Bronchial epithelial cell (primary cell): ENCODE results near the gene NRIP2. TPM values are rescaled to one million over a fixed set of nuclear protein-coding genes. Genes with fewer than 3 reads are reported as not detected.

Experiments used
- DNase-seq: peaks from one replicate; pipeline ENCODE4 v3.0.0-alpha.2; 2010; ENCODE audit warnings: low read depth
- FAIRE-seq: peaks from 2 replicates; lab custom pipeline; 2011; peaks lifted over from hg19 to GRCh38; lab: Jason Lieb, UNC
- H3K27me3 ChIP-seq: 2 replicates; pipeline ENCODE4 v1.5.1; 2011; ENCODE audit warnings: low read length; ENCODE audit not compliant: control insufficient read depth, insufficient read depth
- H3K36me3 ChIP-seq: 2 replicates; pipeline ENCODE4 v1.5.1; 2011; ENCODE audit warnings: low read length; ENCODE audit not compliant: control insufficient read depth, insufficient read depth
- H3K4me3 ChIP-seq: 2 replicates; pipeline ENCODE4 v1.5.1; 2011; ENCODE audit warnings: mild to moderate bottlenecking, low read depth, low read length, control low read depth
- total RNA-seq: library from RNA; depleted of rRNA; stranded (reverse); fragments of >200 nt; gene quantifications from 2 replicates; pipeline ENCODE4 v1.2.1, GENCODE V29; 2014
- TF ChIP-seq, protein P1 (sequence below): IDR thresholded peaks from 2 replicates; pipeline ENCODE4 v1.5.1; 2011; ENCODE audit warnings: mild to moderate bottlenecking, moderate library complexity, low read length, control low read depth, inconsistent platforms; ENCODE audit not compliant: insufficient read depth, severe bottlenecking

Gene NRIP2
- total RNA-seq, 1 donor from 2014 or later, result not detected

DNA sequence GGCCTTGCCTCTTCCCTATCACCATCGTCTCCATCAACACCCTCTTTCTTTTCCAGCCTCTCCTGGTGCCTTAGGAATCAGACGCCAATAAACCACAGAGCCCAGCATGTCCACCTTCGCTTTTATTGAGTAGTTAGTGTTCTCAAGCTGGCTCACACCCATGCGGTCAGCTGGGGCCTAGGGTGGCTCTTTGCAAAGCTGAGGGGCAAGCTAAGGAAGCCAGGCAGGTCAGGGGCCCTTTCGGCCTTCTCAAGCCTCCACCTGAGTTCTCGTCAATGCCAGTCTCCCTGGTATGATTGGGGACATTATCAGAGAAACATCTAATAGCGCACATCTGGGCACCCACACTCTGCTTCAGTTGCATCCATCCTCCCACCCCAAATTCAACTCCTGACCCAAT is 22.7 kb upstream of the NRIP2 start:
- FAIRE-seq (no peak), DNase-seq (no peak)
- Histone ChIP-seq H3K4me3 (no peak overlapping the region), H3K27me3 (no peaks in the 10 kb centered on the region), H3K36me3 (peaks cover 9% of the 10 kb centered on the region)
- TF ChIP-seq, protein P1, sequence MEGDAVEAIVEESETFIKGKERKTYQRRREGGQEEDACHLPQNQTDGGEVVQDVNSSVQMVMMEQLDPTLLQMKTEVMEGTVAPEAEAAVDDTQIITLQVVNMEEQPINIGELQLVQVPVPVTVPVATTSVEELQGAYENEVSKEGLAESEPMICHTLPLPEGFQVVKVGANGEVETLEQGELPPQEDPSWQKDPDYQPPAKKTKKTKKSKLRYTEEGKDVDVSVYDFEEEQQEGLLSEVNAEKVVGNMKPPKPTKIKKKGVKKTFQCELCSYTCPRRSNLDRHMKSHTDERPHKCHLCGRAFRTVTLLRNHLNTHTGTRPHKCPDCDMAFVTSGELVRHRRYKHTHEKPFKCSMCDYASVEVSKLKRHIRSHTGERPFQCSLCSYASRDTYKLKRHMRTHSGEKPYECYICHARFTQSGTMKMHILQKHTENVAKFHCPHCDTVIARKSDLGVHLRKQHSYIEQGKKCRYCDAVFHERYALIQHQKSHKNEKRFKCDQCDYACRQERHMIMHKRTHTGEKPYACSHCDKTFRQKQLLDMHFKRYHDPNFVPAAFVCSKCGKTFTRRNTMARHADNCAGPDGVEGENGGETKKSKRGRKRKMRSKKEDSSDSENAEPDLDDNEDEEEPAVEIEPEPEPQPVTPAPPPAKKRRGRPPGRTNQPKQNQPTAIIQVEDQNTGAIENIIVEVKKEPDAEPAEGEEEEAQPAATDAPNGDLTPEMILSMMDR, result no peak

DNA sequence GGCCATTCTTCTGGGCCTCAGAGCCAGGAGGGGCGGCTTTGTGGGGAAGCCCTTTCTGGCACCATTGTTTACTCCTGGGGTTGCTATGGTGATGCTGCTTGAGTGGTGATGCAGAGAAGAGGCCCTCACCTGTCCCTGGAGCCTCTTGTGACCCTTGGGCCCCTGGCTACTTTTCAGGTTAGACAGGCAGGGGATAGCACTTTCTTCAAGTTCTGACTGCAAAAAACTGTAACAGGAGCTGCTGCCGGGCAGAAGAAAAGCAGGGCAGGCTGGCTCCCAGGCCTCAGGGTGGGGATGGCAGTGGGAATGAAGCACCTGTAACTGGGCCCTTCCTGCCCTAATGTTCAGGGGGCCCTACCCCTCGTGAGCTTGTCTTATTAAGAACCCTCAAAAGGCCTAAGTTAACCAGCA is 22.2 kb upstream of the NRIP2 start, which contains the start of gene TEX52:
Gene TEX52, minus strand, starts transcription at position 19 of the 411 bp plus-strand sequence. Its CDS starts 13 bp downstream, at position 6.
- TF ChIP-seq, protein P1, result no peak
- FAIRE-seq, result no peak
- no peak for DNase-seq
- peaks cover 9% of the 10 kb centered on the region for H3K36me3 ChIP-seq
- no peaks in the 10 kb centered on the region for H3K27me3 ChIP-seq
- no peak within 1 kb of the TSS for H3K4me3 ChIP-seq

DNA sequence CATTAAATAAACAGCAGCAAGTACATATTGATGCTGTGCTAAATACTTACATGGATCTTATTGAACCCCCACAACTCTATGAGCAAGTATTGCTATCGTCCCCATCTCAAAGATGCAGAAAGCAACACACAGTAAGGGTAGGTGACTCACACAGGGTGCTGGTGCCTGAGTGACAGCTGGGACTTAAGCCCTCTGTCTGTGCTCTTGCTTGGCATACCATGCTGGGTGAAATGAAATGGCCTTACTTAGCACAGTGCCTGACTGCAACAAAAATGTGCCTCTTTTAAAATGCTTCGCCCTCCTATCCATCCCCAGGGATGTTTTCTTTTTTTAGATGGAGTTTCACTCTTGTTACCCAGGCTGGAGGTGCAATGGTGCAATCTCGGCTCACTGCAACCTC is 21.2 kb upstream of the NRIP2 start:
- TF ChIP-seq, protein P1, result no peak
- no peaks in the 10 kb centered on the region for H3K27me3 ChIP-seq
- FAIRE-seq, result no peak
- peaks cover 9% of the 10 kb centered on the region for H3K36me3 ChIP-seq
- DNase-seq, result no peak
- no peak overlapping the region for H3K4me3 ChIP-seq

DNA sequence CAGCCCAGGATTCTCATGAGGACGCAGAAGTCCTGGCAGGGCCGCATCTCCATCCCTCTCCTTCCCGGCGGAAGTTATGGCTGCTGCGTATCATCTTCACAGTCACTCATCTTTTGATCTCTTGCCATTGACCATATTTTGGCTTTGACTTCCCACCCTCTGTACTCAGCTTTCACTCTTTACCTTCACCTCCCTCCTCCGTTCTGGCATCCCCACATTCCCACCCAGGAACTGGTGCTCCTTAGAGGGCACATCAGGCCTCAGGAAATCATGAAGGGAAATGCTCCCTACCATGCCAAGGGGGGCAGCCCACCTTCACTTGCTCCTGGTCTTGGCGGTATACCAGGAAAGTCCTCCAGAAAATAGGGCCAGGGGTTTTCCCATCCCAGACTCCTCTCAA is 20.7 kb upstream of the NRIP2 start:
- FAIRE-seq, result peak; percentile 47
- Histone ChIP-seq H3K36me3 (peaks cover 9% of the 10 kb centered on the region), H3K27me3 (no peaks in the 10 kb centered on the region), H3K4me3 (no peak overlapping the region)
- no peak for DNase-seq
- TF ChIP-seq, protein P1, result no peak

DNA sequence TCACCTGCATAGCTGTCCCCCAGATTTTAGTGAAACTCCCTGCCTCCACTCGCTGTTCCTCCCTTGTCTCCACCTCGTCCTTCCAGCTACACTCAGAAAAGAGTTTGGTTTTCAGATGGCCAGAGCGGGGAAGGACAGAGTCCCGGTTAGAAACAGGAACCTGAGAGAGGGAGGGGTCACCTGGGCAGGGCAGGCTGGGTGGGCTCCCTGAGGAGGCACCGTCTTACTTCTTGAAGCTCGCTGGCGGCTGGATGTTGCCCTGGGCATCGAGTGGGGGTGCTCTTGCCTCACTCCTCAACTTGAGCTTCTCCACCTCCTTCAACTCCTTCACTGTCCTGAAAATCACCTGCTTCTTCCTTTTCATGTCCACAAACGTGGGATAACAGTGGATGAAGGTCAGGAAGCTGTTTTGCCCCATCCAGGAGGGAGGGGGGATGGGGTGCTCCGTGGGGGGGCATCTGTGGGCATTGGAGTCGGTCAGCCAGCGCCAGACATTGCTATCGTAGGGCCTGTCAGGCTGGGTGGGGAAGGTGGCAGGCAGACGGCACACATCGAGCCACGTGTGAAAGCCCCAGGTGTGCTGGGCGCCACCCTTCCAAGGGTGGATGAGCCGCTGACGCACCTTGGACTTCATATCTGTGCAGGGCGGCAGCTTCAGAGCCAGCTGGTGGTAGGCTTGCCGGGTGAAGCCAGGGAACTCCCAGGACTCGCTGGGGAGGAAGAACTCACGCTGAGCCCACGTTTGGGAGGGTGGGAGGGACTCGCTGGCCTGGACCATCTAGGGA is 20.0 kb upstream of the NRIP2 start:
- no peak overlapping the region for H3K4me3 ChIP-seq
- peaks cover 9% of the 10 kb centered on the region for H3K36me3 ChIP-seq
- H3K27me3 ChIP-seq, result no peaks in the 10 kb centered on the region
- TF ChIP-seq, protein P1, result no peak
- DNase-seq (no peak), FAIRE-seq (no peak)
